Measurements from ENCODE around the gene NYAP2.

GRCh38 chr2:225615514-225615913 lies 216.0 kb downstream of the NYAP2 start:
- TF ChIP-seq CTCF (IDR thresholded peaks at IDR 0.05; ENCODE audit: insufficient read depth, low read depth, low read length) = no peak
- TF ChIP-seq EZH2 (IDR thresholded peaks at IDR 0.05; ENCODE audit: insufficient read depth, low read length) = no peak
